Testis (tissue), 2 donors: ENCODE data around the gene PNLIP.

Experiments used
- CTCF ChIP-seq, 3 experiments: fragments of 450-650 bp in 2 of 3; fragments of 200-600 bp in 1 of 3; sonication (generic) in 1 of 3; IDR thresholded peaks; one replicate each; pipeline ENCODE4 v1.5.1; 2016 to 2019; ENCODE audit warnings: antibody characterized with exemption in 3 of 3, mild to moderate bottlenecking in 2 of 3, moderate library complexity in 1 of 3
- POLR2A ChIP-seq: fragments of 450-650 bp; IDR thresholded peaks from one replicate; pipeline ENCODE4 v1.6.1; 2017; ENCODE audit warnings: antibody characterized with exemption, mild to moderate bottlenecking, moderate library complexity

- no peak for TF ChIP-seq CTCF (IDR thresholded peaks at IDR 0.05)
- no peak for TF ChIP-seq POLR2A
Observed at GRCh38 chr10:116545756-116546155, at the start of gene PNLIP.
